SK-N-SH (cell line): ENCODE results near the gene RABL6. TPM values are rescaled to one million over a fixed set of nuclear protein-coding genes. Genes with fewer than 3 reads are reported as not detected.

ENCODE experiments used
- CTCF ChIA-PET: fragments of 300-600, 350-600 bp; formaldehyde crosslinking; extraction: SDS; loops from one replicate; lab custom pipeline; 2021; lab: Yijun Ruan, JAX
- POLR2A ChIA-PET: fragments of 350-600 bp; sonication (Branson Sonifier 250); formaldehyde crosslinking; extraction: SDS; loops from one replicate; lab custom pipeline; 2020; ENCODE audit warnings: antibody characterized with exemption, inconsistent platforms; lab: Yijun Ruan, JAX
- DNase-seq: peaks from one replicate; pipeline ENCODE4 v3.0.0; 2012
- H2AFZ ChIP-seq: fragments of 200-600 bp; sonication (generic); 2 replicates; pipeline ENCODE4 v1.8.1; 2016; ENCODE audit warnings: antibody characterized with exemption, mild to moderate bottlenecking, low read depth
- H3F3A ChIP-seq: fragments of 200-600 bp; sonication (generic); replicated peaks from 2 replicates; pipeline ENCODE3; 2016; ENCODE audit warnings: antibody characterized with exemption, mild to moderate bottlenecking; ENCODE audit not compliant: insufficient read depth
- H3K27ac ChIP-seq, 2 experiments: fragments of 200-500 bp in 1 of 2; fragments of 200-600 bp in 1 of 2; sonication (Bioruptor generic) in 1 of 2; sonication (generic), shearing (Covaris generic) in 1 of 2; 2 replicates each; pipeline versions ENCODE4 v1.5.1 to v1.6.1; 2014 to 2016; ENCODE audit warnings: low read depth in 2 of 2, inconsistent platforms in 1 of 2, low read length in 1 of 2, mild to moderate bottlenecking in 1 of 2, mixed read lengths in 1 of 2
- H3K27me3 ChIP-seq: fragments of 200-600 bp; sonication (generic), shearing (Covaris generic); 2 replicates; pipeline ENCODE4 v1.6.1; 2016; ENCODE audit warnings: mixed run types; ENCODE audit not compliant: insufficient read depth
- H3K36me3 ChIP-seq, 2 experiments: fragments of 200-500 bp in 1 of 2; fragments of 200-600 bp in 1 of 2; sonication (Bioruptor generic) in 1 of 2; sonication (generic) in 1 of 2; replicated peaks in 1 of 2; 2 replicates each; pipeline versions ENCODE3 to v1.5.1; 2014 to 2016; ENCODE audit warnings: low read length in 1 of 2, mild to moderate bottlenecking in 1 of 2; ENCODE audit not compliant: insufficient read depth in 2 of 2, control insufficient read depth in 1 of 2
- H3K4me1 ChIP-seq, 2 experiments: fragments of 200-500 bp in 1 of 2; fragments of 200-600 bp in 1 of 2; sonication (Bioruptor generic) in 1 of 2; sonication (generic), shearing (Covaris generic) in 1 of 2; 2 replicates each; pipeline versions ENCODE4 v1.5.1 to v1.6.1; 2014 to 2016; ENCODE audit warnings: low read depth in 1 of 2, low read length in 1 of 2, mixed run types in 1 of 2; ENCODE audit not compliant: insufficient read depth in 2 of 2, control insufficient read depth in 1 of 2
- H3K4me2 ChIP-seq: fragments of 200-600 bp; sonication (generic), shearing (Covaris generic); 2 replicates; pipeline ENCODE4 v1.6.1; 2017; ENCODE audit warnings: mixed run types
- H3K4me3 ChIP-seq, 2 experiments: fragments of 200-500 bp in 1 of 2; fragments of 200-600 bp in 1 of 2; sonication (Bioruptor generic) in 1 of 2; sonication (generic), shearing (Covaris generic) in 1 of 2; 2 replicates each; pipeline versions ENCODE4 v1.5.1 to v1.8.1; 2014 to 2016; ENCODE audit warnings: low read depth in 2 of 2, inconsistent platforms in 1 of 2, low read length in 1 of 2, mild to moderate bottlenecking in 1 of 2, mixed read lengths in 1 of 2, moderate library complexity in 1 of 2
- H3K79me2 ChIP-seq: fragments of 200-600 bp; sonication (generic); 2 replicates; pipeline ENCODE4 v1.8.1; 2017; ENCODE audit warnings: mild to moderate bottlenecking; ENCODE audit not compliant: insufficient read depth
- H3K9ac ChIP-seq: fragments of 200-600 bp; sonication (generic); 2 replicates; pipeline ENCODE4 v1.6.1; 2017; ENCODE audit warnings: mixed run types
- H3K9me2 ChIP-seq: fragments of 200-600 bp; sonication (generic); 2 replicates; pipeline ENCODE4 v1.6.1; 2017; ENCODE audit warnings: mixed run types
- H3K9me3 ChIP-seq: fragments of 200-600 bp; sonication (generic); 2 replicates; pipeline ENCODE4 v1.6.1; 2017; ENCODE audit warnings: mixed run types, mild to moderate bottlenecking, moderate library complexity
- H4K20me1 ChIP-seq: fragments of 200-600 bp; sonication (generic); 2 replicates; pipeline ENCODE4 v1.6.1; 2017; ENCODE audit warnings: mild to moderate bottlenecking, mixed run types; ENCODE audit not compliant: insufficient read depth
- FOXJ3 ChIP-seq: sonication (generic); formaldehyde crosslinking; IDR thresholded peaks from 2 replicates; pipeline ENCODE4 v1.5.1; 2020; ENCODE audit warnings: mild to moderate bottlenecking, missing genetic modification reagents
- GABPA ChIP-seq: IDR thresholded peaks from 2 replicates; pipeline ENCODE4 v1.4.0; 2012; ENCODE audit warnings: low read depth, mild to moderate bottlenecking
- MEF2A ChIP-seq: IDR thresholded peaks from 2 replicates; pipeline ENCODE4 v1.4.0; 2012; ENCODE audit warnings: low read depth, borderline replicate concordance
- NFIC ChIP-seq: IDR thresholded peaks from 2 replicates; pipeline ENCODE4 v1.4.0; 2012; ENCODE audit warnings: borderline replicate concordance
- RAD21 ChIP-seq: IDR thresholded peaks from 2 replicates; pipeline ENCODE4 v1.6.1; 2012; ENCODE audit warnings: mild to moderate bottlenecking, low read length
- RCOR1 ChIP-seq: fragments of 150-350 bp; IDR thresholded peaks from 2 replicates; pipeline ENCODE4 v1.6.1; 2017; ENCODE audit warnings: antibody characterized with exemption, low read length
- RFX5 ChIP-seq: IDR thresholded peaks from 2 replicates; pipeline ENCODE4 v1.6.1; 2012; ENCODE audit warnings: mild to moderate bottlenecking, improper control_type of control experiment, low read length
- SMC3 ChIP-seq: IDR thresholded peaks from 2 replicates; pipeline ENCODE4 v1.6.1; 2012; ENCODE audit warnings: low read depth, low read length, improper control_type of control experiment
- TCF12 ChIP-seq: IDR thresholded peaks from 2 replicates; pipeline ENCODE4 v1.4.0; 2012
- TEAD4 ChIP-seq: IDR thresholded peaks from 2 replicates; pipeline ENCODE4 v1.4.0; 2012; ENCODE audit warnings: mild to moderate bottlenecking, borderline replicate concordance; ENCODE audit not compliant: insufficient read depth
- USF1 ChIP-seq: IDR thresholded peaks from 2 replicates; pipeline ENCODE4 v1.4.0; 2012; ENCODE audit warnings: low read depth, borderline replicate concordance
- ZBTB33 ChIP-seq: IDR thresholded peaks from 2 replicates; pipeline ENCODE4 v1.4.0; 2012; ENCODE audit warnings: low read depth, borderline replicate concordance
- WGBS: methylation state at CpG from one replicate; pipeline ENCODE4 v1.1.6; 2017; ENCODE audit warnings: low lambda C conversion rate; 5-methylcytosine and 5-hydroxymethylcytosine counted together
- polyA plus RNA-seq, 3 experiments: library from polyadenylated mRNA; depleted of rRNA; stranded (reverse); fragments of >200 nt; gene quantifications; 2 replicates each; pipeline ENCODE4 v1.2.3, GENCODE V29; 2012
- TF ChIP-seq, protein P1 (sequence below): fragments of 150-350 bp; IDR thresholded peaks from 2 replicates; pipeline ENCODE4 v1.6.1; 2017; ENCODE audit warnings: antibody characterized with exemption, low read length, low read depth, borderline replicate concordance
- TF ChIP-seq, protein P2 (sequence below): IDR thresholded peaks from 2 replicates; pipeline ENCODE4 v1.4.0; 2012; ENCODE audit warnings: low read depth

The RABL6 gene
- polyA plus RNA-seq, 1 of the 3 experiments (the other 2 are of a cell fraction): 43.6 TPM

DNA sequence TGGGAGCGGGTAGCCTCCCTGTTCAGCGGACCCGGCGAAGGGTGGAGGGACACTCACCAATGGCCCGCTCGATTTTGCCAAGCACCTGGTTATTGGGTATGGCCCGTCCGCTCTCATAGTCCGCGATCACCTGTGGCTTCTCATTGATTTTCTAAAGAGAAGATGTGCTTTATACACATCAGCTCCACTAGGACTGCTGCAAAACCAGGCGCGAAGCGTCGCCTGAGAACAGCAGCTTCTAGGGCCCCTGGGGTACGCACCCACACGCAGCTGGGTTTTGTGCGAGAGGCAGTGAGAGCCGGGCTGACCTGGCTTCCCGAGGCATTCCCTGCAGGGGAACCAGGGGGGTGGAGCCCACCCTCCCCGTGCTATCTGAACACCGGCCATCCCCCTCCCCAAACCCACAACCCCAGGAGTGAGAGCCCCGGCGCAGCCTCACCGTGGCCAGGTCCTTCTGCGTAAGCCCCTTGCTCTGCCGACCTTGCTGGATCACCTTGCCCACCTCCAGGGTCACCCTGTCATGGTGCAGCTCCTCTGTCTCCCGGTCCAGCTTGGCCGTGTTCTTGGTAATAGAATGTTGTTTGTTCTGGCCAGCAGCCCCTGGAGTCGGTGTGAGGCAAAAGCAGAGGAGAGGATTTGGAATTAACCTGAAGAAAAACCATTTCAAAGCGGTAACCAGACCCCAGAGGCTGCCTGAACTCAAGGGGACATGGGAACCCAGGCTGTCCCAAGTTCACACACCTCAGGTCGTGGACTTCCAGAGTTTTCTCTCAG lies 55.3 kb downstream of the RABL6 start:
- Histone ChIP-seq H3K4me3 (no peak overlapping the region), H2AFZ (no peak overlapping the region), H3K9ac (no peak overlapping the region), H3K9me2 (no peaks in the 10 kb centered on the region), H3K4me1 (peaks cover 9 to 19% of the 10 kb centered on the region in 2 experiments; a peak in 3 of 4 replicates), H3K9me3 (no peaks in the 10 kb centered on the region), H3K79me2 (peaks cover 43% of the 10 kb centered on the region), H3K27ac (no peak overlapping the region), H4K20me1 (no peaks in the 10 kb centered on the region), H3F3A (no peaks in the 10 kb centered on the region), H3K27me3 (no peaks in the 10 kb centered on the region), H3K36me3 (peaks cover 23 to 37% of the 10 kb centered on the region in 2 experiments), H3K4me2 (no peak overlapping the region)
- TF ChIP-seq SMC3 (no peak), GABPA (no peak), MEF2A (no peak), TCF12 (no peak)
- POLR2A ChIA-PET: interaction anchor here (0.7 to 1.1 kb wide), 2 partner anchors 11 to 62 kb away, joined by 3 to 4 read pairs; no protein-coding TSS in a partner anchor
- no peak for DNase-seq
- WGBS: 93% methylated on average over 27 of the region's 31 CpGs
- CTCF ChIA-PET: interaction anchor here (0.6 to 2.0 kb wide), 3 partner anchors 21 to 172 kb away, joined by 3 to 4 read pairs (median 4); partner anchors contain the start of gene AJM1

DNA sequence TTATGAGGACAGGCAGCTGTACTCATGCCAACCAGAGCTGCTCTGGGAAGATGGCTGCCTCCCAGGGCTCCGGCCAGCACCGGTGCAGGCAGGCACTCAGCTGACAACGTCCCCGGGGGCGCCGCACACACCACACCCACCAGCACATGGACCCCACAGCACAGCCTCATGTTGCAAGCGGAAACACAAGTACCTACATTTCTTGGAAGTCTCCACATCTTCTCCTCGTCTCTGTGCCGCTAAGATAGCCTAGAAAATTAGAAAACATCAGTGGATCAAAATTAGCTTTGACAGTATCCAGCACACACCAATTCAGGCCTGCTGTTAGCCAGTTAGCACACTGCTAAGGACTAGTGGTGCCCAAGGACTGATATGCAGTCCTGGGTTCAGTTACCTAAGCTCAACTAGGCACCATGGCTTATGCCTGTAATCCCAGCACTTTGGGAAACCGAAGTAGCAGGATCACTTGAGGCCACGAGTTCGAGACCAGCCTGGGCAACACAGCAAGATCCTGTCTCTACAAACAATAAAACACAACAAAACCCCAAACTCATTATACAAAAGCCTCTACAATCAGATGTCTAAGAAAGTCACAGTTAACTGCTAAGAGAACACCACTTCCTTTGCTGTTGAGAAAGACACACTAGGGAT lies 56.0 kb downstream of the RABL6 start:
- no peak for DNase-seq
- no peaks in the 10 kb centered on the region for H4K20me1 ChIP-seq
- no peak overlapping the region for H3K27ac ChIP-seq
- TF ChIP-seq MEF2A: no peak
- no peak for TF ChIP-seq SMC3
- ChIA-PET POLR2A (interaction anchor here (1.1 kb wide), 1 partner anchor 12 kb away, joined by 3 read pairs; no protein-coding TSS in a partner anchor), CTCF (interaction anchor here (0.6 to 2.0 kb wide), 2 partner anchors 22 to 46 kb away, joined by 3 to 4 read pairs; partner anchors contain the start of gene AJM1)
- H3K4me2 ChIP-seq: no peak overlapping the region
- no peak overlapping the region for H3K4me3 ChIP-seq
- no peaks in the 10 kb centered on the region for H3K9me3 ChIP-seq
- H3K27me3 ChIP-seq: no peaks in the 10 kb centered on the region
- H3K4me1 ChIP-seq: peaks cover 9 to 18% of the 10 kb centered on the region in 2 experiments; a peak in 3 of 4 replicates
- 98% methylated on average over 12 of the region's 12 CpGs for WGBS
- H3K36me3 ChIP-seq: peaks cover 23 to 34% of the 10 kb centered on the region in 2 experiments
- no peak overlapping the region for H2AFZ ChIP-seq
- H3F3A ChIP-seq: no peaks in the 10 kb centered on the region
- H3K79me2 ChIP-seq: peaks cover 43% of the 10 kb centered on the region
- no peaks in the 10 kb centered on the region for H3K9me2 ChIP-seq
- H3K9ac ChIP-seq: no peak overlapping the region

DNA sequence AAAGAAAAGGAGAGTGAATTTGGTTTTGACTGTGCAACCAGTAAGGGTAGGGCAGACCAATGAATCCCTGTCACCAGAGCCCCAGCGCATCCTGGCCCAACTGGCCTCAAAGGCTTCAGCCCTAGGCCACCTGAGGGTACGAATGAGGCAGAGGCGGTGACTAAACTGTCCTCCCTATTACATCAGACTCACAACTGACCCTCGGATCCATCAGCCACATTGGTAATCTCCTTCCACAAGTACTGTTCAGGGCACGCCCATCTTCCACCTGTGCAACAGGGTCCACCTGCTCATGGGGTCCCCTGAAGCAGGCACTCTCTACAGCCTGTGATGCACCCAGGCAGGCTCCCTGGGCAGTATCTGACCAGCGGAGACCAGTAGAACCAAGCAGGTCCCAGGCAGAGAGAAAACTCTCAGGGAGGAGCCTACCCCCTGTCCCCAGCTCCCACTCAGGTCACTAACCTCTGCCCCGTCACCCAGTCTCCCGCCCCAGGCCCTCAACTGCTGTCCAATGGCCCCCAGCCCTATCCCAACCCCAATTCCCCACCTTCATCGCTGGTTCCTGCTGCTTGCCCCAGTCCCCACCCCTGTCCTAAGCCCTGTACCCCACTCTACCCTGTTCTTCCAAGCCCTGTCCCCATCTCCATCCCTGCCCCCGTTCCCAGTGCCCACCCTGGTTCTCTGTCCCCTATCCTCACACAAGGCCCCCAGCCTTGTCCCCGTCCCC lies 57.5 kb downstream of the RABL6 start:
- Histone ChIP-seq H3K27me3 (no peaks in the 10 kb centered on the region), H3K27ac (no peak overlapping the region), H3K79me2 (peaks cover 43% of the 10 kb centered on the region), H4K20me1 (no peaks in the 10 kb centered on the region), H3F3A (no peaks in the 10 kb centered on the region), H3K4me2 (peak overlapping the region; percentile 89), H3K9me3 (no peaks in the 10 kb centered on the region), H2AFZ (no peak overlapping the region), H3K36me3 (peaks cover 23 to 34% of the 10 kb centered on the region in 2 experiments), H3K9ac (peak overlapping the region; percentile 94; the same call in 1 of the 2 replicates), H3K4me3 (peak overlapping the region; percentile 69 to 83), H3K4me1 (peaks cover 6 to 9% of the 10 kb centered on the region in 2 experiments; a peak in 1 of 4 replicates), H3K9me2 (no peaks in the 10 kb centered on the region)
- CTCF ChIA-PET: interaction anchor here (1.0 kb wide), 1 partner anchor 13 kb away, joined by 3 read pairs; no protein-coding TSS in a partner anchor
- POLR2A ChIA-PET: no interaction called here
- 55% methylated on average over 9 of the region's 11 CpGs for WGBS
- no peak for DNase-seq
- TF ChIP-seq RCOR1 (no peak), RAD21 (no peak), NFIC (no peak), USF1 (no peak), ZBTB33 (no peak), FOXJ3 (no peak), TEAD4 (no peak), TCF12 (no peak), SMC3 (no peak), RFX5 (no peak)
- TF ChIP-seq, protein P1, sequence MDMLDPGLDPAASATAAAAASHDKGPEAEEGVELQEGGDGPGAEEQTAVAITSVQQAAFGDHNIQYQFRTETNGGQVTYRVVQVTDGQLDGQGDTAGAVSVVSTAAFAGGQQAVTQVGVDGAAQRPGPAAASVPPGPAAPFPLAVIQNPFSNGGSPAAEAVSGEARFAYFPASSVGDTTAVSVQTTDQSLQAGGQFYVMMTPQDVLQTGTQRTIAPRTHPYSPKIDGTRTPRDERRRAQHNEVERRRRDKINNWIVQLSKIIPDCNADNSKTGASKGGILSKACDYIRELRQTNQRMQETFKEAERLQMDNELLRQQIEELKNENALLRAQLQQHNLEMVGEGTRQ: no peak
- TF ChIP-seq, protein P2, sequence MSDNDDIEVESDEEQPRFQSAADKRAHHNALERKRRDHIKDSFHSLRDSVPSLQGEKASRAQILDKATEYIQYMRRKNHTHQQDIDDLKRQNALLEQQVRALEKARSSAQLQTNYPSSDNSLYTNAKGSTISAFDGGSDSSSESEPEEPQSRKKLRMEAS: no peak
